Suppressor macrophage treated with lipopolysaccharide for 4 hours (primary cell): ENCODE results near the gene HS3ST4.

Experiments
- DNase-seq: peaks from one replicate; pipeline ENCODE4 v3.0.0-alpha.2; 2020

HS3ST4 gene

DNA sequence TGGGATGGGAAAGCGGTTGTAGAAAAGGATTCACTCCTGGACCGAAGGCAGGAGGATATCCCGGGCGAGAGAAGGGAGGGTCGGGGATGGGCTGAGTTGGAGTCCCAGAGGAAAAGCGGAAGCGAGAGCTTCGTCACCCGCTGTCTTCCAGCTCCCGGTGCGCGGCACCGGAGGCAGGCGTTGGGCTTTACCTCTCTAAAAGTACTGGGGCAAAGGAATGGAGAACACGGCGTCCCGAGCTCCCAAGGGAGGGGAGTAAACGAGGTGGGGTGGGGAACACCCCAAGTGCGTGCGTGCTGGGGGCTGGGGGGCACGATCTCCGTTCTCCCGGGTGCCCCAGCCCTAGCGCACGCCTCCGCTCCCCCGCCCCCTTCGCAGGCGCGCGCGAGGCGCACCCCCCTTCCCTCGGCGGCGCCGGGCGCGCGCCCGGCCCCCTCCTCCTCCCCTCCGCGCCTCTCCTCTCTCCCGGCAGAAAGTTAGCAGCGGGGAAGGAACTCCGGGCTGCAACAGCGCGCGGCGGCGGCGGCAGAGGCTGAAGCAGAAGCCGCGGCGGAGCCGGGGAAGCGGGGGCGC, at the start of gene HS3ST4:
Gene HS3ST4, plus strand, starts transcription at position 441 of the 573 bp plus-strand sequence.
- peak; percentile 12 for DNase-seq

DNA sequence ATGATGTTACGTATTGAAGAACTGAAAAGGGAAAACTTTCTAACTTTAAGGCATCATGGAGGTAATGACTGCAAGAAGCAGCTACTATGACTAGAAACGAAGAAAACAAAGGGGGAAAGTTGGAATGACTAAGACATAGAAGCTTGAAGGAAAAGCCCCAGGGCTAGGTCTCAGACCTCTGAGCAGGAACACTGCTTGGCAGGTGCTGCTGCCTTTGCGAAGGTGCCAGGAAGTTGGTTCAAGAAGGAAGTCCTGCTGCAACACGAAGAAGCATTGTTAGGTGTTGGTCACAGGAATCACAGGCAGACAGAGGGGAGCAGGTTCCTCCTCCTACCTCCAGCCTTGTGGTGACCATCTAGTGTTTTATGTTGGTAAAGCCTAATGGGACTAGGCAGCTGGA, 48.1 kb upstream of the HS3ST4 start:
- DNase-seq, result no peak

DNA sequence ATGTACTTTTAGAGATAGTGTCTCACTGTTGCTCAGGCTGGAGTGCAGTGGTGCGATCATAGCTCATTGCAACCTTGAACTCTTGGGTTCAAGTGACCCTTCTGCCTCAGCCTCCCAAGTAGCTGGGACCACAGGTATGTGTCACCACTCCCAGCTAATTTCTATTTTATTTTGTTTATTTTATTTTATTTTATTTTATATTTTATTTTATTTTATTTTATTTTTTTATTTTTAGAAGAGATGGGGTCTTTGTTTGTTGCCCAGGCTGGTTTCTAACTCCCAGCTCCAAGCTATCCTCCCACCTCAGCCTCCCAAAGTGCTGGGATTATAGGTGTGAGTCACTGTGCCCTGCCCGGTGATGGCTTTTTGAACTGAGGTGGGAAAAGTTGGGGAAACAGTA, 35.1 kb upstream of the HS3ST4 start:
- no peak for DNase-seq

DNA sequence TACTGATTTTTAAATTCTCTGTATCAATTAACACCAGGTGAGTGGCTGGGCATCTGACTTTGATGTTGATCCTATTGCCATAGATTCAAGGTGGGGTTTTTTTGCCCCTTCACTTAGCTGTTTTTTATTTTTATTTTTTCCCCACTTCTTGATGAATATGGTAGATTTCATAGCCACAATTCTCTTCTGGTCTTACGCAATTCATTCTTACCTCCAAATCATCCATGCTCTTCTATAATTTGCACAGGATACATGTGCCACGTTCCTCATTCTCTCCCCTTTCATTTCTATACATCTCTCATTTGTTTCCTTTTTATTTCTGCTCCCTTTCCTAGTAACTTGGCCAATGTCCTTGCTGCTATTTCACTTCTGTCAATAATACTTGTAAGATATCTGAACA, 14.9 kb upstream of the HS3ST4 start:
- no peak for DNase-seq

DNA sequence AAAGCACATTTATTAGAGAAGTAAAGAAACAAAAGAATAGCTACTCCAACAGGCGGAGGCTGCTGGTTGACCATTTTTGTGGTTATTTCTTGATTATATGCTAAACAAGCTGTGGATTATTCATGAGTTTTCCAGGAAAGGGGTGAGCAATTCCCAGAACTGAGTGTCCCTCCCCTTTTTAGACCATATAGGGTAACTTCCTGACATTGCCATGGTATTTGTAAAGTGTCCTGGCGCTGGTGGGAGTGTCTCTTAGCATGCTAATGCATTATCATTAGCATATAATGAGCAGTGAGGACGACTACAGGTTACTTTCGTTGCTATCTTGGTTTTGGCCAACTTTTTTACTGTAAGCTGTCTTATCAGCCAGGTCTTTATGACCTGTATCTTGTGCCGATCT, 12.2 kb upstream of the HS3ST4 start:
- DNase-seq, result no peak

DNA sequence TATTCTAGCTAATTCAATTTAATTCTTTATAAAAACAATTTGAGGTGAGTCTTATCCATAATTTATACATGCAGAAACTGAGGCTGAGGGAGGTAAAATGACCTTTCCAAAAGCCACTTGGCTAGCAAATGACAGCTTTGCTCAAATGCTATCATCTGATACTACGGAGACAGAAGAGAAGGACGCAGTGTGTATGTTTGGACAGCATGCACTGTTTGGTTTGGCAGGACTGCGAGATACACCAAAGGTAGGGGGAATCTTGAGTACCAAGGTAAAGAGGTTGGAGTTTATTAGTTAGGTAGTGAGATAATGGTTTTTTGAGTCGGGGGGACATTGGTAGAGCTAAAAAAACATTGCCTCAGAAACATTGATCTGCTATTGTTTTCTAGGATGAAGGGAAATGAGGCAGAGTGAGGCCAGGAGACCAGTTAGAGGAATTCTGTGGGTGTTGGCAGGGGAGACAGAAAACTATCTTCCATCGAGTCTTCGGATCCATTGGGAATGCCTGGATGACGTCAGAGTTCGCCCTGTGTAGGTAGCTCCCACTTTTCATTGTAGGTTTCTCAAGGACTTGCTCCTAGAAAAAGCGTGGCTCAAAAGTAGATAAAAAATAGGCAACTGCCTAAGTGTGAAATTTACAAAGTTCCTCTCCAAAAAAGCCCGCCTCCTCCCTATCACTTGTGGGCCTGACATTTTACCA, 2.5 kb upstream of the HS3ST4 start:
- DNase-seq, result no peak

DNA sequence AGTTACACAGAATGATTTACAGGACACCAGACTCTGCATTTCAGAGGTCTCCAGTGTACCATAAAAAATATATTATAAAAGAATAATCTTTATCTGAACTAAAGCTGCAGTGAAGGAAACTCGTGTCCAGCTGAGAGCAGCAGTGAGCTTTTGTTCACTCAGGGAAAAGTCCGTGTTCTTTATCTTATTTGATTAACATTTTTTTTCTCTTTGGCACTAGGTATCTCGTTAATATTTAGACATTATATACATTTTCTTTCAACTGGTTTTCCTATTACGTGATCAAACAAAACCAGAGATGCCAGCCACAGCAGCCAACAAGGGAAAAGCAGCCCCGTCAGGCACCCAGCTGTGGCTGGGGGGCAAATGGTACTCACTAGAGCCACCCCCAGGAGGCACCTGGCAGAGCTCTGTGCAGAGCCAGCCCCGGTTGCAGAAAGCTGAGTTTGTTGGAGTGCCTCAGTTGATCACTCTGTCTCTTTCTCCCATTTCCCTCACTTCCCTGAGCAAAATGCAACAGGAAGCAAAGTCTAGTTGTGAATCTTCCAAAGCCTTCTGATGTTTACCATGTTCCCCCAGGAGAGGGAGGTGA, 1.1 kb upstream of the HS3ST4 start:
- DNase-seq, result no peak

DNA sequence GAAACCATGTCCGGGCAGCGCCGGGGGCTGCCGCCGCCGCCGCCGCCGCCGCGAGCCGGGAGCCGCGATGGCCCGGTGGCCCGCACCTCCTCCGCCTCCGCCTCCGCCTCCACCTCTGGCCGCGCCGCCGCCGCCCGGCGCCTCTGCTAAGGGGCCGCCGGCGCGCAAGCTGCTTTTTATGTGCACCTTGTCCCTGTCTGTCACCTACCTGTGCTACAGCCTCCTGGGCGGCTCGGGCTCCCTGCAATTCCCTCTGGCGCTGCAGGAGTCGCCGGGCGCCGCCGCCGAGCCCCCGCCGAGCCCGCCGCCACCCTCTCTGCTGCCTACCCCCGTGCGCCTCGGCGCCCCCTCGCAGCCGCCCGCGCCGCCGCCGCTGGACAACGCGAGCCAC, 587 bp downstream of the HS3ST4 start:
- no peak for DNase-seq

DNA sequence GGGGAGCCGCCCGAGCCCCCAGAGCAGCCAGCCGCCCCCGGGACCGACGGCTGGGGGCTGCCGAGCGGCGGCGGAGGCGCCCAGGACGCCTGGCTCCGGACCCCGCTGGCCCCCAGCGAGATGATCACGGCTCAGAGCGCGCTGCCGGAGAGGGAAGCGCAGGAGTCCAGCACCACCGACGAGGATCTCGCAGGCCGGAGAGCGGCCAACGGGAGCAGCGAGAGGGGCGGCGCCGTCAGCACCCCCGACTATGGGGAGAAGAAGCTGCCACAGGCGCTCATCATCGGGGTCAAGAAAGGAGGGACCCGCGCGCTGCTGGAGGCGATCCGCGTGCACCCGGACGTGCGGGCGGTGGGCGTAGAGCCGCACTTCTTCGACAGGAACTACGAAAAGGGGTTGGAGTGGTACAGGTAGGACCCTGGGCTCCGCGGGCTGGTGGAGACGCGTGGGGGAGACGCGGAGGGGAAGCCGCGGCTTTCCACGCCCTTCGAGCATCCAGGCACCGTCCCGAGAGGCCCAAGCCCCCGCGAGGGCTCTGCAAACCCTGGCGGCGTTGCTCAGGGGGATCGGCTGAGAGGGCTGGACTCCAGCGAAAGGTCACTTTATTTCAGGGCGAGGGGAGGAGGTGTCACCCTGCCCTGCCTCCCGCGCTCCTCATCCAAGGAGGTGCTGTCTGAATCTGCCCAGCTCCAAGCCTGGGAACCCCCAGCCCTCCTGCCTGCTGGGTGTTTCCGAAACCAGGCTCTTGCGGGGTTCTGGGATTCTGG, 1.2 kb downstream of the HS3ST4 start:
- DNase-seq, result no peak

DNA sequence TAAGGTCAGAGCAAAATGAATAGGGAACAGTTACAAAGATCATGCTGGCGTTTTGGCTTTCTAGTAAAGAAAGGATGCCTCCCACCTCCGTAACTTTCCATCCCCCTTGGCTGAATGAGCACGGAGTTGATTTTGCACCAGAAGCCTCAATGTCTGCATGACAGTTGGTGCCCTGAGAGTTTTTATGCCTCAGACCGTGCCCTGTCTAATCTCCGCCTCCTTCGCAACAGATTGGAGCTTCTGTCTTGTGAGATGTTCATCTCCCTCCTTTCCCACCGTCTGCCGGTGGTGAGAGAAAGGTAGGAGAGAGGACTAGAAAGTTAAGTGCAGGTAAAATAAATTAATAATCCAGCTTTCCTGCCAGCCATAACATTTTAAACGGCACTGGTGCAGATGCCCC, 1.9 kb downstream of the HS3ST4 start:
- no peak for DNase-seq

DNA sequence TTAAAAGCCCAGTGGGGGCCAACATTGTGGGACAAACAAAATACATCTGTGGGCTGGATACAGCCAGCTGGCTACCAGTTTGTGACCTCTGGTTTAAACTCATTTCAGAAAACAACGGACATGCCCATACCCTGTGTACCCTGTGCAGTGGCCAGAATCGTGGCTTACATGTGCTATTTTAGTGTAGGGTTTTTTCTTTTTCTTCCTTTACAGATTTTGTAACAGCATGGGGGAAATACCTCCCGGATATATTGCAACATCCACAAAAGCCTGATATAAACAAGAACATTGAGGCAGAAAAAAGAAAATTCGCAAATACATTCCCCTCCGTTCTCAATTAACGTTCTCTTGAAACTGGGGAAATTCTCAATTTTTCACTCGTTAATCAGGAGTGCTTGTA, 7.3 kb downstream of the HS3ST4 start:
- peak; percentile 3 for DNase-seq

DNA sequence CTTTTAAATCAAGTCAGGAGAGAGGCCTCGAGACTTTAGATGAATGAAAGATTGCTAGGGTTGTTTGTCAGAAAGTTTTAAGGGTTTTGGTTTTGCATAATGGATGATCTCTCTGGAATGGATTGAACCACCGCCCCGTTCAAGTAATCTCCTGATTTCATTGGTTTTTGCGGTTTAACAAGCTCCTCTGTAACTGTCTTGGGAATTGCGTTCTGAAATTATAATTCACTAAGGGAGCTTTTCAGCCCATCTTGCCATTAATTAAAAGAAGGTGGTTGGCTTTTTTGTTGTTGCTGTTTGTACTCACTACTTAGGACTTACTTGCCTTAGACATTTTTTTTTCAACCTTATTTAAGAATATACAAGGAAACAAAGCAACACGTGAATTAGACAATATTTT, 8.8 kb downstream of the HS3ST4 start:
- DNase-seq, result no peak

DNA sequence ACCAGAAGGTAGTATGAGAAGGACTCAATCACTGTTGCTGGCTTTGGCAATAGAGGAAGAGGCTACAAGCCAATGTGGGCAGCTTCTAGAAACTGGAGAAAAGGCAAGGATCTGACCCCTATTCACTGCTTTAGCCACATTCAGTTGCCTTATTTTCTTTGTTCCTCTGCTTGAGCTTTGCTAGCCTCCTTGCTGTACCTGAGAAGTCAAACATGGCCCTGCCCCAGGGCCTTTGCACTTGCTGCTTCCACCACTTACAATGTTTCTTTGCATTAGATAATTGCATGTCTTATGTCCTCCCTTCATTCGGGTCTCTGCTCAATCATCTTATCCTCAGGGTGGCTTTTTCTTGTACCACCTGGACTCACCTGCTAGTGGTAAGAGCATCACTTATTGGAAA, 15.8 kb downstream of the HS3ST4 start:
- no peak for DNase-seq

DNA sequence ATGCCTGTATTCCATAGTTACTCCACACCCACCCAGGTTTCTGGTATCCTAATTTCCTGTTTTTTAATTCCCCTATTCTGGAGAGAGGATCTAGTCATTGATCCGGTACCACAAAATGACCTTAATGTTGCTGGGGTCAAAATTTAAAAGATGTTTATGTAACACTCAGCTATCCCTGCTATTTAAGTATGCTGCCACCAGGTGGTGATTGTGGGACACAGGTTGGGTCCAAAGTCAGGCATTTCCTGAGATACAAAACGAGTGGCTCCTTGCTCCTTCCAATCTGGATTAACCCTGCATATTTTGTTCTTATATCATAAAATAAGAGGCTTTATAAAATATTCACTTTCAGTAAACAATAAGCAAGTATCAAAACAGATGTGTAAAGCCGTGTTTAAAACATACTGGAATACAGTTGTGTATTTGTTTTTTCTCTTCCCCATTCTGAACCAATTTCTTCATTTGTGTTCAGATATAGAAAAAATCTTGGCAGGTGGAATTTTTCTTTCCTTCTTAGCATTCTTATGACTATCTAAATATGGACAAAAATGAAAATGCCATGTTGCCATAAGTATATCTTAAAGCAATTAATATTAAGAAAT, 16.3 kb downstream of the HS3ST4 start:
- peak; percentile 31 for DNase-seq

DNA sequence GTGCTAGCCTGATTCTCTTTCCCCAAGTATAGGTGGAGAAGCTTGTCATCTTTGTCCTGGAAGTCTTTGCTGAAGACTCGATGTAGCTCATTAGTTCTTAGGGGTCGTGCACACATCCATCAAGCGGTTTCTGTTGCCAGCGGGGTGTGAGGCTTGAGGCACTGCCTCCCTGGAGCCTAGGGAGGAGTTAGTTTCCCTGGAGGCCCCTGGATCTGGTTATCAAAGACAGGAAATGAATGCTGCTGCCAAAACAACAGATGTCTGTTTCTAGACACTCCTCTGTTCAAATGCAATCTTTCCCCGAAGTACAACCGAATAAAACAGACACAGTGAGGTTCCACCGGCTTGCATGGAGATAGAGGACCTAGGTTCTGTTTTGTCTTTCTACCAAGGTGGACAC, 17.5 kb downstream of the HS3ST4 start:
- no peak for DNase-seq

DNA sequence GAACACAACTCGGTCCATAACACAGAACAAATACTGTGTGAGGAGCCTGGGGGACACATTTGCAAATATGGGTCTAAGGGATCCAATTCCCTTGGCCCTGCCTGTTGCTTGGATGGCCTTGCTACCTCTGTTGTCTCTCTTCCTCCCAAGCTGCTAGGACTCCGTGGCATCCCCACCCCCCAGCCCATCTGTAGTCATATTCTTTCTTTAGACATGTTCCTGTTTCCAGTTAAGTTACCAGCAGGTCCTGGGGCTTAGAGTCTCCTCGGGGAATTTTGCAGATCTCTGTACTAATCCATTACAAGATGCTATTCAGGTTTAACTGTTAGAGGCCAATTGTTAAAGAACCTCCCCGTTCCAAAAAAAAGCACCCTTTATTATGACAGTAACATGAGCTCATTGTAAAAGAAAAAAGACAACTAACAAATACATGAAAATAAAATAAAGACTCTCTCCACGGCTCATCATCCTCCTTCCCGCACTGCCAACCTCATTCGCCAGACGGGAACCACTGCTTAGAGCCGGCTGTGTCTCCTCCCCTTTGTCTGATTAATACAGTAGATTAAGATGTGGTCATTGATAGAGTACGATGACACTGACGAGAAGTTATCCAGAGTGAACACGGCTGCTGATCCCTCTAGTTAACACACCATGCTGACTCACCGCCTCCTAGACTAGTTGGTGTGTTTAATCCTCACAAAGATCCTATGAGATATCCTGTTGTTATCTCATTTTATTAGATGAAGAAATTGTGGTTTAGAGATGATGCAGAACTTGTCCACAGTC, 22.2 kb downstream of the HS3ST4 start:
- no peak for DNase-seq

DNA sequence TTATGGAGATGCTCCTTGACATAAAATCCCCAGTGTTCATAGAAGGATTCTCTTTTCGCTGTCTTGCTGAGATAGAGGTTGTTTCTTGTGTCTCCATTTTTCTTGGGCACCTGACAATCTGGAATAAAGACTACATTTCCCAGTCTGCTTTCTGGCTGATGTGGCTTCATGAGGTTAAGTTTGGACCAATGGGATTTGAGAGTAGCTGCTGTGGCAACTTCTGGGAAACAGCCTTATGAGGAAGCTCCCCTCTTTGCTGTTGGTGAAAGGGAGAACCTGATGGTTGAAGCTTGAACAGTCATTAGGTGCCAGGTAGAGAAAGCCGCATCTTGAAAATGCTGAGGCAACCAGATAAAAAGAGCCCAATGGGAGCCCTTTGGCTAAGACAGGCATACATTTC, 24.4 kb downstream of the HS3ST4 start:
- no peak for DNase-seq

DNA sequence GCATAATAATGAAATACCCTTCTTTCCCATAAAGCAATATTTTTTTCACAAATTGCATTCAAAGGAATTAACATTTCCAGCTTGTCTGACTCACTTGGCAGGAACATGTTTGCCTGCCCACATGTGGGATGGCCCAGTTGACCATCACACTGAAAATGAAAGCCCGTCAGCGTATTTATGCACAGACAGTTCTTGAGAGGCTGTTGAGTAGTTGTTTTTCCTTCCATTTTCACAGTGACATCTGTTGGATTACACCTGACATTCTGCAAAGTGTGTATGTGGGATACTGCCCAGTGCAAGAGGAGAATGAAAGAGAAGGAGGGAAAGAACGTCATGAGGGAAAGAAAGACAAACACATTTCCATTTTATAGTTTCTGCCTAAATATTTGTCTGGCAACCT, 29.7 kb downstream of the HS3ST4 start:
- no peak for DNase-seq

DNA sequence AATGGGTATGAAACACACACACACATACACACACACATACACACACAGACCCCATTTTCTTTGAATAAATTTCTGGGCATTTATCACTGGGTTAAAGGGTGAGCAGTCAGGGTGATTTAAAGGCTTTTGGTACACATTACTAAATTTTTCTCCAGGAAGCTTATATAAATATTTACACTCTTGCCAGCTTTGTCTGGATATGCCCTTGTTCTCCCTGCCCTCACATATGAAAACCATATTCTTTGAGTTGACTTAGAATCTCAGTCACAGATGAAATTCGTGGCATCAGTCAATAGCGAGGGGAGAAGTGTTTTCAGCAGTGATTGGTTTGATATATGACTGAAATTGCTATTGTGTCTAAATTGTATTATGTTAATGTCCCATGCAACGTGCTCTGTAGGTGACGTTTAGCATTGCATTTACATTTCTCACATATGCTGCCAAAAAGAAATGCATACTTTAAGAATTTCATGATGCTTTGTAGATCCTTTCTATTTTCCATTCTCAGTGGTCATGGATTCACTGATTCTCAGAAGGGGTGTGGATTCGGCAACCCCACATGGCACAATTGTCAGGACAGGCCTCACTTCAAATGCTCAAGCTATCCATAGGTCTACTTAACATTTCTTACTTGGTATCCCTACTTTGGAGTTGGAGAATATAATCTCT, 34.8 kb downstream of the HS3ST4 start:
- DNase-seq, result no peak

DNA sequence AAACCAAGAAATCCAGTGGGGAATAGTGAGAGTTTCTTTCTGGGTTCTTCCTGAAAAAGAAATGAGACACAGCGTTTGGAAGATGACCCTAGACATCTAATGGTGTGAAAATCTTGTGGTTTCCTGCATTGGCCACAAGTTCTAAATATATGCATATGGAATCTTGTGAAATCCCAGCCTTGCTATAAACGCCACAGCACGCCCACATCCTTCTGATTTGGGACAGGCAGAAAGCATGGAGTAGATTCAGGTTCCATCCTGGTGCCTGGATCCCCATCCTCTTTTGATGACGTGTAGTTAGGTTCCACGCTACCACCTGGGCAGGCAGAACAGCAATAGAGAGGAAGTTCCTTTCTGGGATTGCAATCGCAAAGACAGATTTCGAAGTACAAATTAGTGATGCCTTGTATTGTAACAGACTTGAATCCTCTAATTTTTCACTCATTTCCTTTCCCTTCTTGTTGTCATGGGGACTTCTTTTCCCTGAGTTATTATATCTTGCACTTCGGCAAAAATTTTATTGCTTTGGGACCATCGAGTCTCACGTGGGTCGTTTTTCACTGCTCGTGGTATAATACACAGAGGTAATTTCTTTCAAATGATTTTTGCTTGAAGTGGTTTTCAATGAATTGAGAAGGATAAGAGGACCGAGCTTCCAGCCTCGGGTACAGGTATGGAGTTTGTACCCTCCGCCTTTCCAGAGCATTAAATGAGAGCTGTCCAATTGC, 37.6 kb downstream of the HS3ST4 start:
- no peak for DNase-seq

DNA sequence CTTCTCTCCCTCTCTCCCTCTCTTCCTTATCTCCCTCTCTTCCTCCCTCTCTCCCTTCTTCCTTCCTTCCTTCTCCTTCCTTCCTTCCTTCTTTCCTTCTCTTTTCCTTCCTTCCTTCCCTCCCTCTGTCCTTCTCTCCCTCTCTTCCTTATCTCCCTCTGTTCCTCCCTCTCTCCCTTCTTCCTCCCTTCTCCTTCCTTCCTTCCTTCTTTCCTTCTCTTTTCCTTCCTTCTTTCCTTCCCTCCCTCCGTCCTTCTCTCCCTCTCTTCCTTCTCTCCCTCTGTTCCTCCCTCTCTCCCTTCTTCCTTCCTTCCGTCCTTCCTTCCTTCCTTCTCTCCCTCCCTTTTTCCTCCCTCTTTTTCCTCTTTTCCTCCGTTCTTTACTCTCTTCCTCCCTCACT, 38.6 kb downstream of the HS3ST4 start:
- DNase-seq, result no peak
